Activated CD8-positive, alpha-beta memory T cell treated with anti-CD3 and anti-CD28 coated beads for 48 hours (primary cell): ENCODE results near the gene ID2.

Experiments
- DNase-seq, 3 experiments: peaks; one replicate each; pipeline ENCODE4 v3.0.0-alpha.2; 2020; ENCODE audit warnings: low read depth in 2 of 3, low spot score in 2 of 3

ID2 gene

GRCh38 chr2:8667896-8668512 is 13.9 kb upstream of the ID2 start:
- no peak for DNase-seq

GRCh38 chr2:8669157-8669817 is 12.6 kb upstream of the ID2 start:
- DNase-seq = no peak

GRCh38 chr2:8670580-8670979 is 11.3 kb upstream of the ID2 start:
- no peak for DNase-seq

GRCh38 chr2:8671176-8671575 is 10.7 kb upstream of the ID2 start:
- no peak for DNase-seq

- DNase-seq = no peak
Measured at GRCh38 chr2:8671802-8672201, 10.1 kb upstream of the ID2 start.

GRCh38 chr2:8672940-8673339 is 8.9 kb upstream of the ID2 start:
- DNase-seq = no peak

GRCh38 chr2:8673381-8673780 is 8.5 kb upstream of the ID2 start:
- DNase-seq = no peak

- no peak for DNase-seq
Measured at GRCh38 chr2:8674420-8675009, 7.3 kb upstream of the ID2 start.

GRCh38 chr2:8675543-8675942 is 6.3 kb upstream of the ID2 start:
- no peak for DNase-seq

GRCh38 chr2:8676191-8676920 is 5.5 kb upstream of the ID2 start:
- no peak for DNase-seq

GRCh38 chr2:8676921-8677645 is 4.8 kb upstream of the ID2 start:
- no peak for DNase-seq

GRCh38 chr2:8677646-8678592 is 3.9 kb upstream of the ID2 start:
- DNase-seq = no peak

GRCh38 chr2:8678731-8679566 is 2.9 kb upstream of the ID2 start:
- DNase-seq = peak; percentile 49 to 78 (median 58)

GRCh38 chr2:8679567-8679826 is 2.4 kb upstream of the ID2 start:
- no peak for DNase-seq

- no peak for DNase-seq
Measured at GRCh38 chr2:8679827-8680731, 1.8 kb upstream of the ID2 start.

- peak in 1 of 3 experiments; percentile 67 for DNase-seq
Measured at GRCh38 chr2:8680822-8681760, 765 bp upstream of the ID2 start.
